RCC 7860 (cell line): ENCODE measurements around the gene EGR2.
A peak's percentile ranks its signal among the peaks of the same experiment; 100 is the strongest.
"Not testable (repeated sequence)": the region's sequence is repeated elsewhere in the genome, so short reads cannot be mapped to it uniquely, and the experiment has no call there.

Experiments
- DNase-seq: peaks from one replicate; pipeline ENCODE4 v3.0.0-alpha.2; 2015; ENCODE audit warnings: low spot score
- FAIRE-seq: peaks from 2 replicates; lab custom pipeline; 2012; peaks lifted over from hg19 to GRCh38; lab: Jason Lieb, UNC

The EGR2 gene

GRCh38 chr10:62795762-62796161, 20.4 kb downstream of the EGR2 start:
- DNase-seq (no peak), FAIRE-seq (no peak)

DNA sequence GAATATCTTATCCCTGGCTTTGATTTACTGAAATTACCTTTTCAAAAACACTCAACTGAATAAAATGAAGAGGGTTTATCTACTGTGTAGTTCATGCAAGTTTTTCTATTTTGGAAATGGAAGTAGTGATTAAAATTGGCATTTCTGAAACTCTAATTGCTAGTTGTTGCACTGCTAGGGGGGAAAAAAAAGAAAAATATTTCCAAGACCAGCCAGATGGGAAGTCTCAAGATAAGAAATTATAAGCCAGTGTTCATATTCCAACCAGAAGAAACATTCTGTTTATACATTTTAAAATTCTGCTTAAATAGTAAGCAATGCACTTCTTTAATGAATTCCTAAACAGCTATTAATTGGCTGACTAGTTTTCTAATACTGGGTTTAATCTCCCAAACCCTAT, 21.1 kb downstream of the EGR2 start:
- DNase-seq: no peak
- FAIRE-seq: no peak

- FAIRE-seq (peak; percentile 79), DNase-seq (peak; percentile 75)
Measured at GRCh38 chr10:62794306-62794705, 21.9 kb downstream of the EGR2 start.

DNA sequence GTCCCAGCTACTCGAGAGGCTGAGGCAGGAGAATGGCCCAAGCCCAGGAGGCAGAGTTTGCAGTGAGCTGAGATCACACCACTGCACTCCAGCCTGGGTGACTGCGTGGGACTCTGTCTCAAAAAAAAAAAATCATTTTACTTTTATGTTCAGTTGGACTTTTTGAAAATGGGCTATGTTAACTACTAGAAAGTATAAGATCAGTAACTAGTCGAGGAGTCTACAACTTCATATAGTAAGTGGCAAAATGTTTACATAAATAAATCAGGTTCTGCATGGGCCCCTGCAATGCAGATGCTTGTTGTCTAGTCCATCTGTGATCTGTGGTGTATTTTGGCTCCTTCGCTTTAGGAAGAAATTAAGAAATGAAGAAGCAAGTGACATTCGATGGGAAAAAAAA, 23.9 kb downstream of the EGR2 start:
- DNase-seq (no peak), FAIRE-seq (no peak)

- DNase-seq (no peak), FAIRE-seq (no peak)
Measured at GRCh38 chr10:62790571-62790970, 25.6 kb downstream of the EGR2 start.

DNA sequence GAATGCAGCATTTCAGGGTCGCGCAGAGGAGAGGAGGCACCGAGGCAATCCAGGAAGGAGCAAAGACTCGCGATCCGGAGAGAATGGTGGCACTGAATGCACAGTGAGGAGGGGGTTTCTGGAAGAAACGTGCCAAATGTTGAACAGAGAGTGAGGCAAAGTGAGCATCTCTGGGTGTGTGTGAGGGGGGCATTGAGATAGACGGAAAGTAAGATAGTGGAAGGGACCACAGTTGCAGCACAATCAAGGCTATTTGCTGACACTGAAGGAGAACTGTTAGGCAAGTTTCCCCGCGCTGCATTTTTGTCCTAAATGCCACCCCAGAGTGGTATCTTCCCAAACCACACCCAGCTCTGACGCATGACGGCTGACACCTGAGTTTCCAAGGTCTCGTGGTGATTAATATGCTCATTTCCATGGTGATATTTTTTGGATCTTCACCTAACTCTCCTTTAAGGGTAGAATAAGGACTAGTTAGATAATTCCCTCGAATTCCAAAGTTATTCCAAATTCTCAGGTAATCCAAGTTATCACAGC, 26.1 kb downstream of the EGR2 start:
- DNase-seq (no peak), FAIRE-seq (no peak)

GRCh38 chr10:62788861-62789467, 27.2 kb downstream of the EGR2 start:
- FAIRE-seq (no peak), DNase-seq (no peak)

DNA sequence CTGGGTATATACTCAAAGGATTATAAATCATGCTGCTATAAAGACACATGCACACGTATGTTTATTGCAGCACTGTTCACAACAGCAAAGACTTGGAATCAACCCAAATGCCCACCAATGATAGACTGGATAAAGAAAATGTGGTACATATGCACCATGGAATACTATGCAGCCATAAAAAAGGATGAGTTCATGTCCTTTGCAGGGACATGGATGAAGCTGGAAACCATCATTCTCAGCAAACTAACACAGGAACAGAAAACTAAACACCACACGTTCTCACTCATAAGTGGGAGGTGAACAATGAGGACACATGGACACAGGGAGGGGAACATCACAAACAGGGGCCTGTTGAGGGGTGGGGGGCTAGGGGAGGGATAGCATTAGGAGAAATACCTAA, 27.9 kb downstream of the EGR2 start:
- FAIRE-seq: not testable (repeated sequence)

GRCh38 chr10:62784537-62784936, 31.6 kb downstream of the EGR2 start:
- not testable (repeated sequence) for DNase-seq, FAIRE-seq

More for the DNA sequence above, 27.9 kb downstream of the EGR2 start:
- DNase-seq: not testable (repeated sequence)

GRCh38 chr10:62779487-62780248, 36.5 kb downstream of the EGR2 start:
- FAIRE-seq: peak; percentile 77
- DNase-seq: peak; percentile 68

- no peak for FAIRE-seq
Measured at GRCh38 chr10:62778125-62778524, 38.0 kb downstream of the EGR2 start.

GRCh38 chr10:62772186-62772974, 43.8 kb downstream of the EGR2 start:
- FAIRE-seq (no peak), DNase-seq (no peak)

More at GRCh38 chr10:62778125-62778524, 38.0 kb downstream of the EGR2 start:
- DNase-seq: no peak

DNA sequence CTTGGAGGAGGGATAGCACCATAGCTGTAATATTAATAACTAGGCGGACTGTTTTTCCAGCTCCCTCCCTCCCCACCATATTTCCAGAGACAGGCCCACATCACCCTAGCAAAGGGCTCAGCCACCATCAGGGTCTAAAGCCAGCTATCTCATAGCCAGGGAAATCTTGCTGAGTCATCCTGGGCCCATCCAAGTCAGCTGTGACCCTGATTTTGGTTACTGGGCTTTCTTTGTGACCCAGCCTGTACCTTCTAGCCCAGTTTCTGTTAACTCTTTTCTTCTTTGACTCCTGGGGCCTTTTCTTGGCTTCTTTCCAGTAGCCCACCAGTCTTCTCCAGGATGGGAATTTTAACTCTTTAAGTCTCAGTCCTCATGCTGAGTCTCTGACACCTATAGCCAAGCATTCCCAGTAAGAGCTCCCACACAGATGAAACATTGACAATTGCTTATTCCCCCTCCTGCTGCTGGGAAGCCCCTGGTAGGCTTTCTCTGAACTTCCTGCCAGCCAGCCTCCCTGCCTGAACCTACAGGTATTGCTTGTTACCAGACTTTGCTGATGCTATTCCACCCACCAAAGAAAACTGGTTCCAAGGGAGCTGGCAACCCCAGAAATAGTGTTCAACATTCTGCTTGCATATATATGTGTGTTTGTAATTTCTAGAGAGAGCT, 46.5 kb downstream of the EGR2 start:
- DNase-seq (no peak), FAIRE-seq (no peak)

DNA sequence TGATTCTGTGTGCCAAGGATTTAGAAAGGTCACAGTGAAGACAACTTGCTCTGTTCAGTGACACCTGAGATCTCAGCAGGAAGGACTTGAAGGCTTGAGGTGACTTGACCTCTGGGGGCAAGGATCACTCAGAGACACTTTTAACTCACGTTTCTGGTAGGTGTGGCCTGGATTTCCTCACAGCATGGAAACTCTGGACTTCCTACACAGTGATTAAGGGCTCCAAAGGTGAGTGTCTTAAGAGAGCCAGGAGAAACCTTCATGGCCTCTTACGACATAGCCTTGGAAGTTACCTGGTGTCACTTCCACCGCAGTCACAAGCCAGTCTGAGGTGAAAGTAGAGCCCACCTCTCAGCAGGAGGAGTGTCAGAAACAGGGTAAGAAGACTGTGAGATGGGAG, 49.8 kb downstream of the EGR2 start:
- DNase-seq (no peak), FAIRE-seq (no peak)

GRCh38 chr10:62765726-62766125, 50.4 kb downstream of the EGR2 start:
- FAIRE-seq: no peak

GRCh38 chr10:62764011-62764410, 52.2 kb downstream of the EGR2 start:
- FAIRE-seq (peak; percentile 54), DNase-seq (no peak)

More at GRCh38 chr10:62765726-62766125, 50.4 kb downstream of the EGR2 start:
- DNase-seq: no peak

DNA sequence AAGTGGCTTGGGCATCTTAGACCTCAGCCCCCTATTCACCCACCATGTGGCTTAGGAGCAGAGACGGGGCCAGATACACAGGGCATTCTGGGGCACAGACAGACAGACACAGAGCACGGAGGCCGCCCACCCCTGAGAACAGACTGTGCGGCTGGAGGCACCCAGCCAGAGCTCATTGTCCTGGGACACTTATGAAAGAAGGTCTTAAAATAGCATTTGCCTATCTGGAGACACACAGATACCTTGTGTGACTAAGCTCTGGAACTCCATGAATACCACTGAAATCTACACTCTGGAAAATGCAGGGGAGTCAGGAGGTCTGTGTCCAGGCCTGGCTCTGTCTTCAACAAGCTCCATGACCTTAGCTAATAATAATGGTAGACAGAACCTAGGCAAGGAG, 53.0 kb downstream of the EGR2 start:
- FAIRE-seq (no peak), DNase-seq (no peak)
